NCI-H774 (cell line): ENCODE data around the gene OR5K3.

Experiments
- DNase-seq: peaks from one replicate; lab custom pipeline; 2025; lab: John Stamatoyannopoulos, UW

OR5K3 gene

DNA sequence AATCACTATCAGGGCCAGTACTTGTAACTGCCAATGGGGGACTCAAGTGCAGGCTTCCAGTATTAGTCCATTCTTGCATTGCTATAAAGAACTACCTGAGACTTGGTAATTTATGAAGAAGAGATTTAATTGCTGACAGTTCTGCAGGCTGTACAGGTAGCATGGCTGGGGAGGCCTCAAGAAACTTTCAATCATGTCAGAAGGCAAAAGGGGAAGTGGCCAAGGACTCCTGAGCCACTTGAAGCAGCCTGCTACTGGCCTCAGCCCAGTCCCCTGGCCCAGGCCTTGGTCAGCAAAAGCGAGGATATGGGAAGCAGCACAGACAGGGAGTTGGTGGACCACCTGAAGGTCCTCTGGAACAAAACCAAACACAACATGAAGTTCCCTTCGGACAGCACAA is 43.3 kb downstream of the OR5K3 start:
- DNase-seq: no peak

DNA sequence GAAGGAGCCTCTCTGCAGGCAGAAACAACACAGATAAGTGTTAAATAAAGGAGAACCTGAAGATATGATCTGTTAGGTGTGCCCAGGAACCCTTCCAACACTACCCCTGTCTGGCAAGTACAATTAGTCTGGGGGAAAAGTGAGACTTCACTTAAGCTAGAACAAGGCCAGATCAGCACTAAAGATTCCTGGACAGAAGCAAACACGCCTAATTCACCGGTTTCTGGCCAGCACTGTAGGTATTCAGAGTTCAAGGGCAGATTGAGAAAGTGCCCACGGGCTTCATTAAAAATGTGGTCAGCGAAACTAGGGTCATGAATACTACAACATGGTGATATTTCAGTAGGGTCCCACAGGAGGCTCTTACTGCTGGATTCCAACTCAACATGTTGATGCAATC is 43.9 kb downstream of the OR5K3 start:
- DNase-seq: no peak

DNA sequence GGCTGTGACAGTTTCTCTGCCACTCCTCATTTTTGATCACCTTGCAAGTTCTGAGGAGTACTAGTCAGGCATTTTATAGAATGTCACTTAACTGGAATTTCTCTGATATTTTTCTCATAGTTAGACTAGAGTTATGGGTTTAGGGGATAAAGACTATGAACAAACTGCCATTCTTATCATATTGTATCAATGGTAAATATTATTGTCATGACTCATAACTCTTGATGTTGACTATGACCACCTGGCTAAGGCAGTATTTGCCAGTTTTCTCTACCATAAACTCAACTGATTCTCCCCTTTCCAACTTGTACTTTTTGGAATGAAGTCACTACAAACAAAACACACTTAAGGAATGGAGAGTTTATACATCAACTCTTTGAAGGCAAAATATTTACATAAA is 49.8 kb downstream of the OR5K3 start:
- no peak for DNase-seq
